ENCODE results near the gene GOLGA1.

The GOLGA1 gene

DNA sequence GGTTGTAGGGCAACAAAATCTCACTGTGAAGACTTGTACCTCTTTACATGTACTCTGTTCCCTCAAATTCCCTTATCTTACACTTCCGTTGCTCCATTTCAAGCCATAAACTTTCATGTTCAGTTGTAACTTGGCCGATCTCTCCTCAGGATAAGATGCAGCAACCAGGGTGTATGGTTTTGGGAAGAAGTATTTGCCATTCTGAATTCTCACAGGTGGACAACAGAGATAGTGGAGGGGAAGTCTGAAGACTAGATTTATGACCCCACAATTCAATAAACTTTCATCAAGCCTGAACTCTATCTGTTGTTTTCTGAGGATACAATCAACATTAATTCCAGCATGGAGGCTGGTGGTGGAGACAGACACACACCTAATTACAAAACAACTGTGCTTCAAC, 27.5 kb downstream of the GOLGA1 start:
- no peak overlapping the region for H3K4me3 Mint-ChIP-seq
- H3K9me3 Mint-ChIP-seq, result no peaks in the 10 kb centered on the region
- no peak for DNase-seq
- ATAC-seq (replicated peaks), result no peak
- H3K27me3 Mint-ChIP-seq, result no peaks in the 10 kb centered on the region
- H3K36me3 Mint-ChIP-seq, result peaks cover 27 to 45% of the 10 kb centered on the region in 2 donors
- no peak overlapping the region for H3K27ac Mint-ChIP-seq
- no peaks in the 10 kb centered on the region for H3K4me1 Mint-ChIP-seq

GRCh38 chr9:124911766-124912165, 29.1 kb downstream of the GOLGA1 start:
- no peak overlapping the region for H3K4me3 Mint-ChIP-seq
- H3K27me3 Mint-ChIP-seq, result no peaks in the 10 kb centered on the region
- DNase-seq (no peak), ATAC-seq (replicated peaks) (no peak)
- no peaks in the 10 kb centered on the region for H3K9me3 Mint-ChIP-seq
- H3K4me1 Mint-ChIP-seq, result peaks cover 0 to 5% of the 10 kb centered on the region in 2 donors
- peaks cover 28 to 53% of the 10 kb centered on the region in 2 donors for H3K36me3 Mint-ChIP-seq
- H3K27ac Mint-ChIP-seq, result no peak overlapping the region

- Mint-ChIP-seq H3K4me1 (peaks cover 0 to 5% of the 10 kb centered on the region in 2 donors), H3K27ac (no peak overlapping the region), H3K27me3 (no peaks in the 10 kb centered on the region), H3K9me3 (no peaks in the 10 kb centered on the region), H3K36me3 (peaks cover 22 to 46% of the 10 kb centered on the region in 2 donors), H3K4me3 (no peak overlapping the region)
- DNase-seq, result no peak
- no peak for ATAC-seq (replicated peaks)
Measured at GRCh38 chr9:124908098-124908497, 32.8 kb downstream of the GOLGA1 start.

DNA sequence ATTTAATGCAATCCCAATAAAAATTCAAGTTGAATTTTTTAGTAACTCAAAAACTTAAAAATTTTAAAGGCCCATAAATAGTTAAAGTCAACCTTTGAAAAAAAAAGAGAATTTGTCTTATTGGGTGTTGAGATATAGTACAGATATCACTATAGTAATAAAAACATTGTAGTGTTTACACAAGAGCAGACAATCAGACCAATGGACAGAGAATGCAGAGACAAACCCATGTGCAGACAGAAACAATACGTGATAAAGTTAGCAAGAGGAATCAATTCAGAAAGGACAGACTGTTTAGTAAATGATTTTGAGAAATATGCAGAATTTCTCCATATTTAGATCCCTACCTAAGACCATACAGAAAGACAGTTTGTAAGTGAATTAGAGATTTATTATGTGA, 33.9 kb downstream of the GOLGA1 start:
- ATAC-seq (replicated peaks) (no peak), DNase-seq (no peak)
- H3K27me3 Mint-ChIP-seq, result no peaks in the 10 kb centered on the region
- no peak overlapping the region for H3K4me3 Mint-ChIP-seq
- H3K9me3 Mint-ChIP-seq, result no peaks in the 10 kb centered on the region
- no peak overlapping the region for H3K27ac Mint-ChIP-seq
- peaks cover 20 to 45% of the 10 kb centered on the region in 2 donors for H3K36me3 Mint-ChIP-seq
- peaks cover 0 to 5% of the 10 kb centered on the region in 2 donors for H3K4me1 Mint-ChIP-seq

GRCh38 chr9:124899845-124900244, 41.0 kb downstream of the GOLGA1 start:
- H3K27ac Mint-ChIP-seq, result no peak overlapping the region
- no peak for ATAC-seq (replicated peaks)
- DNase-seq, result no peak
- H3K9me3 Mint-ChIP-seq, result no peaks in the 10 kb centered on the region
- no peaks in the 10 kb centered on the region for H3K27me3 Mint-ChIP-seq
- H3K4me1 Mint-ChIP-seq, result peaks cover 5 to 6% of the 10 kb centered on the region in 2 donors
- H3K4me3 Mint-ChIP-seq, result no peak overlapping the region
- H3K36me3 Mint-ChIP-seq, result peaks cover 39 to 46% of the 10 kb centered on the region in 2 donors

DNA sequence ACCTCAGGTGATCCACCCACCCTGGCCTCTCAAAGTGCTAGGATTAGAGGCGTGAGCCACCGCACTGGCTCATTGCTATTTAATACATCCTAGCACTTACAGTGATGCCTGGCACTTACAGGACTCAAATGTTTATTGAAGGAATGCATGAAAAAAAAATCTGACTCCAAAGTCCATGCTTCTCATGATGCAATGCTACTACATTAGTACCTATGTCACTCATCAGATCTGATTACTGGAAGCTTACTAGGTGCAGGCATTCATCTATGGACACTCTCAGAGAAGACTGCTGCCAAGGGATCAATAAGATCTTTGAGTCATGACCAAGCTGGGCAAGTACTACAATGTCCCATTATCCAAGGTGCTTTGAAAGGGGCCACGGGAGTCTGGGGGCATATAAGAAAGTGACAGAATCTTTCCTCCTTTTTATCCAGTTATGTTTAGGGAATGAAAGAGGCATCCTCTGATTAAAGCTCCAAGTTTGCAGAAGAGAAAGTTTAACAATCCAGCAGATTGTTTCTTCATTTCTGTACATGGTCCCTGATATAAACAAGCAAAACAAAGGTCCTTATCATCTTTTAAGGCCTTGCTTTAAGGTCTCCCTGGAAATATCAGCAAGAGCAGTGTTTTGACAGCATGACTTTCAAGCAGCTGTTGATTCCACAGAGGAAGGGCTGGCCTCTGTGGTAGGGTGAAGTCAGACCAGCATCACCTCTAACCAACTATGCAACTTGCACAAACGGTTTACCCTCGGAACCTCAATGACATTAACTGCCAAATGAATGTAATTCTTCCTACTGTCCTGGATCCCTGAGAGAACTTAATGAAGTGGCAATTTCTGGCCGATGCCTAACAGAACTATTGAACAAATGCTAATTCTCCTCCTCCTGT, 43.1 kb downstream of the GOLGA1 start:
- no peaks in the 10 kb centered on the region for H3K9me3 Mint-ChIP-seq

DNA sequence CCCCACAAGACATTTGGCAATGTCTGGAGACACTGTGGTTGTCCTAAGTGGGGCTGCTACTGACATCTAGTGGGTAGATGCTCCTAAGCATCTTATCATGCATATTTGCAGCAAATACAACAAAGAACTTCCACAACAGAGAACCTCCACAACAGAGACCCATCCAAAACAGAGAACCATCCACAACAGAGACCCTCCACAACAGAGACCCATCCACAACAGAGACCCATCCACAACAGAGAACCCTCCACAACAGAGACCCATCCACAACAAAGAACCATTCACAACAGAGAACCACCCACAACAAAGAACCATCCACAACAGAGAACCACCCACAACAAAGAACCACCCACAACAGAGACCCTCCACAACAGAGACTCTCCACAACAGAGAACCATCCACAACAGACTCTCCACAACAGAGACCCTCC, 46.1 kb downstream of the GOLGA1 start:
- H3K9me3 Mint-ChIP-seq, result no peaks in the 10 kb centered on the region
- no peaks in the 10 kb centered on the region for H3K27me3 Mint-ChIP-seq
- ATAC-seq (replicated peaks), result peak; percentile 75 to 77
- peaks cover 5 to 8% of the 10 kb centered on the region in 2 donors for H3K4me1 Mint-ChIP-seq
- H3K4me3 Mint-ChIP-seq, result no peak overlapping the region
- no peak for DNase-seq
- H3K36me3 Mint-ChIP-seq, result peaks cover 34 to 61% of the 10 kb centered on the region in 2 donors
- peak overlapping the region; percentile 52 for H3K27ac Mint-ChIP-seq

More for the DNA sequence above, 43.1 kb downstream of the GOLGA1 start:
- H3K36me3 Mint-ChIP-seq, result peaks cover 36 to 51% of the 10 kb centered on the region in 2 donors
- peaks cover 5 to 8% of the 10 kb centered on the region in 2 donors for H3K4me1 Mint-ChIP-seq
- ATAC-seq (replicated peaks), result no peak
- H3K27me3 Mint-ChIP-seq, result no peaks in the 10 kb centered on the region
- H3K27ac Mint-ChIP-seq, result no peak overlapping the region
- no peak overlapping the region for H3K4me3 Mint-ChIP-seq
- no peak for DNase-seq

GRCh38 chr9:124894035-124894740, 46.7 kb downstream of the GOLGA1 start:
- no peak for DNase-seq
- H3K4me3 Mint-ChIP-seq, result no peak overlapping the region
- no peaks in the 10 kb centered on the region for H3K9me3 Mint-ChIP-seq
- H3K27ac Mint-ChIP-seq, result no peak overlapping the region
- H3K36me3 Mint-ChIP-seq, result peaks cover 34 to 60% of the 10 kb centered on the region in 2 donors
- no peaks in the 10 kb centered on the region for H3K27me3 Mint-ChIP-seq
- no peak for ATAC-seq (replicated peaks)
- peaks cover 5 to 8% of the 10 kb centered on the region in 2 donors for H3K4me1 Mint-ChIP-seq

DNA sequence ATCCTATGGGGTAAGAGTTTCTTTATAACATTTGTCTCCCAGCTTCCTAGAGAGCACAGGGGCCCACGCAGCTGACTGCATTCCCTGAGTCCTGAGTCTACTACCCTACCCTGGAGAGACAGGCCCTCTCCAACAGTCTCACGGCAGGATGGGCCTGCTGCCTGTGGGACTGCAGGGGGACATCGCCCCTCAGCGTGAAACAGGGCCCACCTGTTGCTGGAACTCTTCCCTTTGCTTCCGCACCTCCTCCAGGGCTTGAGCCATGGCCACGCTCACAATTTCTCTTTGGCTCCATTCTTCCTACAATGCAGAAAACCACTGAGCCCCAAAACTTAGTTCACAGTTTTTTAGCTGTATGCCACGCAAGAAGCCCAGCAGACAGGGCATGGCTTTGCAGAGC, 50.7 kb downstream of the GOLGA1 start:
- H3K4me1 Mint-ChIP-seq, result peaks cover 0 to 9% of the 10 kb centered on the region in 2 donors
- DNase-seq, result no peak
- no peaks in the 10 kb centered on the region for H3K9me3 Mint-ChIP-seq
- peaks cover 32 to 66% of the 10 kb centered on the region in 2 donors for H3K36me3 Mint-ChIP-seq
- H3K27ac Mint-ChIP-seq, result no peak overlapping the region
- no peaks in the 10 kb centered on the region for H3K27me3 Mint-ChIP-seq
- H3K4me3 Mint-ChIP-seq, result no peak overlapping the region
- no peak for ATAC-seq (replicated peaks)

DNA sequence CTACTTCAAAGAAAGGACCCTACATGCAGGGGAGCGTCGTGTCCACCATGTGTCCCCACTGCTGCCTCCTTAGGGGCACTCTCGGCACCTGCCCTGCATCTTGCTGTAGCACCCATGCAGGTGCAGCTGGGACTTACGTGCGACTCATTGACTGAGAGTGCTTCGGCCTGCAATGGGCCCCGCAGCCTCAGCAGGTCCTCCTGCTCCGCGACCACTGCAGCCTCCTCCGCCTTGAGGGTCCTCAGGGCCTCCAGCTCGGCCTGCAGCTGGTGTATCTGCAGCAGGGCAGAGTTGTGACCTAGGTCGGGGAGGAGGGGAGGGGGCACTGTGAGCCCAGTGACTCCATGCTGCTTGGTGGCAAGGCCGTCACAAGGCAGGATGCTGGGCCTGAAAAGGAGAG, 51.9 kb downstream of the GOLGA1 start:
- H3K4me3 Mint-ChIP-seq, result no peak overlapping the region
- H3K4me1 Mint-ChIP-seq, result peaks cover 0 to 8% of the 10 kb centered on the region in 2 donors
- H3K27me3 Mint-ChIP-seq, result no peaks in the 10 kb centered on the region
- ATAC-seq (replicated peaks), result no peak
- H3K36me3 Mint-ChIP-seq, result peaks cover 28 to 61% of the 10 kb centered on the region in 2 donors
- no peak for DNase-seq
- no peak overlapping the region for H3K27ac Mint-ChIP-seq
- no peaks in the 10 kb centered on the region for H3K9me3 Mint-ChIP-seq

DNA sequence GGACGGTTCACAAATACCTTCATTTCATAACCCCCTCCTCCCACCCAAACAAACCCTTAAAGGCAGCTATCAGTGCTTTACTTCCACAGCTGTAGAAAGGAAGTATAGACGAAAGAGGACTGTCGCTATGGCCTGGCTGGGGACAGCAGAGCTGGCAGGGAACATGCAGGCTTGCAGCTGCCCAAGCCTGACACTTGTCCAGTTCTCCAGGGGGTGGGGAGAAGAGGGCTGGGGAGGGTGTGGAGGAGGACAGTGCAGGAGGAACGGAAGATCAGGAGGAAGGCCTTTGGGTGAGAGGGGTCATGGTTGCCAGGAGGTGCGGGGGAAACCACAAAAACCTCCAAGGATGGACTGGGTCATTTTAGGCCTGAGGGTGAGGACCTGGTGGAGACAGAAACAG, 53.1 kb downstream of the GOLGA1 start:
- H3K27me3 Mint-ChIP-seq, result no peaks in the 10 kb centered on the region
- ATAC-seq (replicated peaks) (no peak), DNase-seq (no peak)
- H3K27ac Mint-ChIP-seq, result no peak overlapping the region
- H3K4me1 Mint-ChIP-seq, result peaks cover 0 to 8% of the 10 kb centered on the region in 2 donors
- no peaks in the 10 kb centered on the region for H3K9me3 Mint-ChIP-seq
- H3K36me3 Mint-ChIP-seq, result peaks cover 28 to 57% of the 10 kb centered on the region in 2 donors
- no peak overlapping the region for H3K4me3 Mint-ChIP-seq

DNA sequence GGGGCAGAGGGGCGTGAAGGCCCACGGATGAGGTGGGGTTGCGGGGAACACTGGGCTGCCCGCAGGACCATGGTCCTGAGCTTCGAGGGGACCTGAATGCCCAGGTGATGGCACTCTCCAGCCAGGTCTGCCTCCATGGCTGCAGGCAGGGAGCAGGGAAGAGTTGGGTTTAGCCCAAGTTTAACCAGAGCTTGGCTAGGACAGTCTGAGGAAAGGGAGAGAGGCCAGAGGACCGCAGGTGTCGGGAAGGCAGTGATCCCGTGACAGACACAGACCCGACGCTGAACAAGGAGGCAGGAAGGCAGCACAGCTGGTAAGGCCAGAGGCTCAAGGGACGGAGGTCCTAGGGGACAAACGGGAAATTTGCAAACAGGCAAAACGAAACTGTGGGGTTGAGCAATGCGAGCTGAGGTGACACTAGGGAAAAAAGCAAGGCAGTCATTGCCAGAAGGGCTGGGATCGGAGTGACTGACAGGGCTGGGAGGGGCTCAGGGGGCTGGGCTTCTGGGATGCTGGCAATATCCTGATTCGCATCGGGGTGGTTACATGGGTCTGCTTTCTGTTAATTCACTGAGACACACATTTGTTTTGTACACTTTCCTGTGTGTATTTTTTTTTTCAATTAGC, 53.9 kb downstream of the GOLGA1 start:
- Mint-ChIP-seq H3K9me3 (no peaks in the 10 kb centered on the region), H3K4me3 (no peak overlapping the region), H3K36me3 (peaks cover 27 to 55% of the 10 kb centered on the region in 2 donors), H3K4me1 (peaks cover 0 to 8% of the 10 kb centered on the region in 2 donors), H3K27me3 (no peaks in the 10 kb centered on the region), H3K27ac (no peak overlapping the region)
- ATAC-seq (replicated peaks) (peak in 1 of 2 donors; percentile 25), DNase-seq (no peak)

DNA sequence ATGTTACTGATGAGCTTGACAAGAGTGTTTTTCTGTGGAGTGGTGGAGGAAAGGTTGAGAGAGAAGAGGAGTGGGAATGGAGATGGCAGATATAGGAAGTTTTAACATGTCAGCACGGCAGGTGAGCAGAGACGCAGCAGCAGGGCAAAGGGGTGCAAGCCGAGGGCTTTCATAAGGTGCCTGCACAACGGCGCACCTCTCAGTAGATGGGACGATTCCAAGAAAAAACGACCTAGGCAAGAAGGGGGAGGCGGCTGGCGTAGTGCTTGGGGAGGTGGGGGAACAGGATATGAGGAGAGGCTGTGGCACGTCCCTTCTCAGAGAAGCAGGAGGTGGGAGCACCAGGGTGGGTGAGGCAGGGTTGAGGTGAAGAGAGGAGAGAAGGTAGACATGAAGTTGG, 54.4 kb downstream of the GOLGA1 start:
- no peaks in the 10 kb centered on the region for H3K27me3 Mint-ChIP-seq
- ATAC-seq (replicated peaks) (no peak), DNase-seq (no peak)
- no peaks in the 10 kb centered on the region for H3K9me3 Mint-ChIP-seq
- peaks cover 33 to 60% of the 10 kb centered on the region in 2 donors for H3K36me3 Mint-ChIP-seq
- H3K4me1 Mint-ChIP-seq, result peaks cover 0 to 8% of the 10 kb centered on the region in 2 donors
- H3K4me3 Mint-ChIP-seq, result no peak overlapping the region
- no peak overlapping the region for H3K27ac Mint-ChIP-seq

GRCh38 chr9:124885551-124885950, 55.3 kb downstream of the GOLGA1 start:
- Mint-ChIP-seq H3K4me1 (peaks cover 0 to 8% of the 10 kb centered on the region in 2 donors), H3K27me3 (no peaks in the 10 kb centered on the region), H3K27ac (no peak overlapping the region), H3K36me3 (peaks cover 33 to 56% of the 10 kb centered on the region in 2 donors), H3K9me3 (no peaks in the 10 kb centered on the region), H3K4me3 (no peak overlapping the region)
- ATAC-seq (replicated peaks), result no peak
- DNase-seq, result no peak
